Activated T-helper 2 cell treated with anti-CD3 and anti-CD28 coated beads, Interferon-gamma antibody, Interleukin-2, Interleukin-4, amounts not matched to agents 10 μg/mL and 5 μg/mL and 100 μg/mL, durations not matched to agents 14 hours and 24 hours and 36 hours (primary cell): ENCODE data around the gene NFATC1. TPM values are rescaled to one million over a fixed set of nuclear protein-coding genes. Genes with fewer than 3 reads are reported as not detected.

Source experiments
- DNase-seq: peaks from one replicate; pipeline ENCODE4 v3.0.0; 2021; ENCODE audit warnings: low spot score
- H3K27ac Mint-ChIP-seq: one replicate; pipeline ENCODE4 v1.8.0; 2021; ENCODE audit warnings: mixed read lengths
- H3K27me3 Mint-ChIP-seq: one replicate; pipeline ENCODE4 v1.8.0; 2021; ENCODE audit warnings: low read depth, mixed read lengths
- H3K36me3 Mint-ChIP-seq: one replicate; pipeline ENCODE4 v1.8.0; 2021; ENCODE audit warnings: low read depth, mixed read lengths
- H3K4me1 Mint-ChIP-seq: one replicate; pipeline ENCODE4 v1.8.0; 2021; ENCODE audit warnings: low read depth, mixed read lengths
- H3K4me3 Mint-ChIP-seq: one replicate; pipeline ENCODE4 v1.8.0; 2021; ENCODE audit warnings: low read depth, mild to moderate bottlenecking, moderate library complexity, mixed read lengths
- H3K9me3 Mint-ChIP-seq: one replicate; pipeline ENCODE4 v1.8.0; 2021; ENCODE audit warnings: mixed read lengths
- intact Hi-C: fragments of 100-400 bp; cut with micrococcal nuclease; formaldehyde crosslinking; loops from one replicate; pipeline ENCODE4 v1.15.1; 2023
- total RNA-seq: library from RNA; stranded (reverse); gene quantifications from 2 replicates; pipeline ENCODE4 v1.2.3, GENCODE V29; 2022

The NFATC1 gene
- total RNA-seq, 1 donor from 2014 or later: 99.9 TPM

DNA sequence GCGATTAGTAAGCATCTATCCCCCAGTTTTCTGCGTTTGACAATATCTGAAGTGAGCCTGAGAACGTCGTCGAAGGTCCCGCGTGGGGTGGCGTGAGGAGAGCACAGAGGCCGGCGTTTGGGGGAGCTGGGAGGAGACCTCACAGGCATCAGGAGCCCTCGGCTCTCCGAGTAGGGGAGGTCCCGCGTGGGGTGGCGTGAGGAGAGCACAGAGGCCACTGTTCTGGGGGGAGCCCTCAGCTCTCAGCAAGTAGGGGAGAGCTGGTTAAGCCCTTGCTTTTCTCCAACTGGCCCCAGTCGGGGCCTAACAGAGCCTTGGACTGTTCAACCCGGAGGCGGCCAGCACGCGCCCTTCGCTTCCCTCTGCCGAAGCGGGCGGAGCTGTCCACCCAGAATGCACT lies 134.3 kb downstream of the NFATC1 start:
- intact Hi-C loops: loop anchor here (2.0 to 10.0 kb wide), 2 partner anchors 115 to 425 kb away; partner anchors contain the start of gene SLC66A2
- no peak overlapping the region for H3K4me3 Mint-ChIP-seq

DNA sequence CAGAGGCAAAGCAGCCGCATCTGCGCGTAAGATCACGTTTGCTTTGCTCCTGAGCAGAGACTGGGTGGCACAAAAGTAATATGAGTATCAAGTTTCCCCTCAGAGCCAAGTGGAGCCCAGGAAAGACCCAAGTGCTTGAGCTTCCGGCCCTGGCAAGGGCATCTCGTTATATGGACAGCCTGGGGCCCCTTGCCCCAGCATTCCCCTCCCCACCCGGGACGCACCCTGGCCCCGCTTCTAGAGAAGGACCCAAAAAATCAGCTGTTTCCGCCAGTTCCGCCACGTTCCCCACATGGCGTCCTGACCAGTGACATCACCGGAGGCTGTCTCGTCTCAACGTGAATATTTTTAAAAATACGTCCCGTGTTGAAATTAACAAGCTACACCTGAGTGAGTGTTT lies 135.1 kb downstream of the NFATC1 start:
- Mint-ChIP-seq H3K9me3 (no peaks in the 10 kb centered on the region), H3K4me3 (no peak overlapping the region), H3K4me1 (peaks cover 11% of the 10 kb centered on the region), H3K27ac (no peak overlapping the region), H3K36me3 (peaks cover 35% of the 10 kb centered on the region), H3K27me3 (peaks cover 5% of the 10 kb centered on the region)
- intact Hi-C loops: no loop called here
- no peak for DNase-seq

More for the DNA sequence above, 134.3 kb downstream of the NFATC1 start:
- peaks cover 13% of the 10 kb centered on the region for H3K4me1 Mint-ChIP-seq
- H3K9me3 Mint-ChIP-seq: no peaks in the 10 kb centered on the region
- H3K36me3 Mint-ChIP-seq: peaks cover 35% of the 10 kb centered on the region
- no peak overlapping the region for H3K27ac Mint-ChIP-seq
- DNase-seq: no peak
- no peaks in the 10 kb centered on the region for H3K27me3 Mint-ChIP-seq

DNA sequence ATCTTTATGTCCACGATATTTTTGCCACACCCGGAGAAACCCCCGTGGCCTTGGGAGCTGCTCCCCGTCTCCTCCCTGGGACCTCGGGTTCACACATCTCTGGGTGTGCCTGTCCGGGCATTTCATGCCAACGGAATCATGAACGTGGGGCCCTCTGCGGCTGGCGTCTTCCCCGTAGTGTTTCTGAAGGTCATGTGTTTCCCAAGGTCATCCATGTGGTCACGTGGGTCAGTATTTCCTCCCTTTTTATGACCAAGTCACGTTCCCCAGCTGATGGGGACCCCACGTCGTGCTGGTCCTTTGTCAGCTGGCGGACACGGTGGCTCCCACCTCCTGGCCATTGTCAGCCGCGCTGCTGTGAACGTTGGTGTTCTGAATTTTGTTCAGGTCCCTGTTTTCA lies 135.7 kb downstream of the NFATC1 start:
- intact Hi-C loops: no loop called here
- no peak for DNase-seq
- no peaks in the 10 kb centered on the region for H3K9me3 Mint-ChIP-seq
- peaks cover 11% of the 10 kb centered on the region for H3K4me1 Mint-ChIP-seq
- H3K36me3 Mint-ChIP-seq: peaks cover 35% of the 10 kb centered on the region
- H3K27me3 Mint-ChIP-seq: peaks cover 5% of the 10 kb centered on the region
- H3K27ac Mint-ChIP-seq: no peak overlapping the region
- no peak overlapping the region for H3K4me3 Mint-ChIP-seq

DNA sequence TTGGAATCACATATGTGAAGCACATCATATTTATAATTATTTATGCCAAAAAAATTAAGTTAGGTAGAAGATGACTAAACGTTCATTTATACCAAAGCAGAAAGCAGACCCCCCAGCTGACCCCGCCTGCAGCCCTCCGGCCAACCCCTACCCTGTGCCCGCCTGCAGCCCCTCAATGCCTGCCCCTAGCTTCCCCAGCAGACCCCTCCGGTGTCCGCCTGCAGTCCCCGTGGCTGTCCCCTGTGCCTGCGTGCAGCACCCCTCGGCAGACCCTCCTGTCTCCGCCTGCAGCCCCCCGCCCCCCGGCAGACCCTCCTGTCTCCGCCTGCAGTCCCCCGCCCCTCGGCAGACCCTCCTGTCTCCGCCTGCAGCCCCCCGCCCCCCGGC lies 136.2 kb downstream of the NFATC1 start:
- peaks cover 31% of the 10 kb centered on the region for H3K36me3 Mint-ChIP-seq
- no peaks in the 10 kb centered on the region for H3K9me3 Mint-ChIP-seq
- no peak overlapping the region for H3K27ac Mint-ChIP-seq
- DNase-seq: no peak
- H3K4me3 Mint-ChIP-seq: no peak overlapping the region
- intact Hi-C loops: no loop called here
- peaks cover 8% of the 10 kb centered on the region for H3K4me1 Mint-ChIP-seq
- peaks cover 5% of the 10 kb centered on the region for H3K27me3 Mint-ChIP-seq

DNA sequence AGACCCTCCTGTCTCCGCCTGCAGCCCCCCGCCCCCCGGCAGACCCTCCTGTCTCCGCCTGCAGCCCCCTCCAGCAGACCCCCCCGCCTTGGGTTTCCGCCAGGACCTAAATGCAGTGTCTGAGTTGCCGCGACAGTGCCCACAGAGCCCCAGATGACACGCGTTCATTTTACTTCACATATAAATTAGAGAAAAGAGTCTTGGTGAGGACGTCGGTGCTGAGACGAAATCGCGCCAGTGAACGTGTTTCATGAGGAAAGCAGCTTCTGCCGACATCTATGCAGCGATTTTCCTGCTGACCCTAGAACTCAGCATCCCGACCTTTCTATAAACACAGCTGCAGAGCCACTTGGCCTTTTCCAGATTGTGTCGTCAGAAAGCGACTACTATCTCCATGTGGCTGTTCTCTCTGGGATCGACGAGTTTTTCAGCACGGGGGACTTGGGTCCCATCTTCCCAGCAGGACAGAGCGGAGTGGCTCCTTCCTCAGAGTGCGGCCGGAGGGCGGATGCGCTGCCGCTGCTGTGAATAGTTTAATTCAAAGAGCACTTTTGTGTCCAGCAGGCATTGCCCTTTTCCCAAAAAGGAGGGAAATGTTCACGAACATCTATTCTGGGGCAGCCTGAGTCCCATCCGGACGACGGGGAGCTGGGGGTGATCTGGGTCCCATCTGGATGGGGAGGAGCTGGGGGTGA lies 136.7 kb downstream of the NFATC1 start:
- Mint-ChIP-seq H3K4me3 (no peak overlapping the region), H3K36me3 (peaks cover 26% of the 10 kb centered on the region), H3K27ac (no peak overlapping the region), H3K4me1 (peaks cover 5% of the 10 kb centered on the region), H3K9me3 (no peaks in the 10 kb centered on the region), H3K27me3 (peaks cover 5% of the 10 kb centered on the region)
- no peak for DNase-seq
- intact Hi-C loops: no loop called here

DNA sequence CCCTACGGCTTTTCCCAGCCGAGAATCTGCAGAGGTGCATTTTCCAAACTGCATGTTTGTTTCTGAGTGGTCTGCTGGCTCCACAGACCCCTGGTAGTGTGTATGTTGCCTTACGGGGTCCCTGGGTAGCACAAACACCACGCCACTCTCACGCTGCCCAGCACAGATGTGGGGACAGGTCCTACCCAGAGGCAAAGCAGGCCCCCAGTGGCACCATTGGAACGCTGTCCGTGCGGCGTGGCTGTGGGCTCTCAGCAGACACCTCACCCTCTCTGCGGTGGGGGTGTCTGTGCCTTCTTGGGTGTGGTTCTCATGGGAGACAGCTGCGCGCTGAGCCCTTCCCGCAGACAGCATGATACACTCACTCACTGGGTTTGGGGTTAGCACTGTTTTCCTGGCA lies 137.4 kb downstream of the NFATC1 start:
- Mint-ChIP-seq H3K36me3 (peaks cover 20% of the 10 kb centered on the region), H3K4me1 (peaks cover 3% of the 10 kb centered on the region)

DNA sequence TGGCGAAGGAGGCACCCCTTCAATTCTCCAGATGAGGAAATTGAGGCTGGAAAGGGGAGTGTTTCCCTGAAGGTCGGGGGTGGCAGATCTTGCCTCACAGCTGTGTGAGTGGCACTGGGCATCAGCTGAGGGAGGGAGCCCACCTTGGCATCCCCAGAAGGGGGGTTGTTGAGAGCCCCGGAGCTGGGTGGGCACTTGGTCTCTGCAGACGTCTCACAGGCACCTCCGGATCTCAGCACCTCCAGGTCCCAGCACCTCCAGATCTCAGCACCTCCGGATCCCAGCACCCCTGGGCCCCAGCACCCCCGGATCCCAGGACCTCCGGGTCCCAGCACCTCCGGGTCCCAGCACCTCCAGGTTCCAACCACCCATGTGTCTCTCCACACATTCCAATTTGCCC lies 137.9 kb downstream of the NFATC1 start:
- H3K27me3 Mint-ChIP-seq: peaks cover 5% of the 10 kb centered on the region
- no peak overlapping the region for H3K27ac Mint-ChIP-seq
- no peak overlapping the region for H3K4me3 Mint-ChIP-seq
- peaks cover 15% of the 10 kb centered on the region for H3K36me3 Mint-ChIP-seq
- no peaks in the 10 kb centered on the region for H3K9me3 Mint-ChIP-seq
- peaks cover 3% of the 10 kb centered on the region for H3K4me1 Mint-ChIP-seq
- DNase-seq: no peak
- intact Hi-C loops: no loop called here

More for the DNA sequence above, 137.4 kb downstream of the NFATC1 start:
- no peak overlapping the region for H3K27ac Mint-ChIP-seq
- intact Hi-C loops: no loop called here
- DNase-seq: no peak
- peaks cover 5% of the 10 kb centered on the region for H3K27me3 Mint-ChIP-seq
- H3K9me3 Mint-ChIP-seq: no peaks in the 10 kb centered on the region
- no peak overlapping the region for H3K4me3 Mint-ChIP-seq

DNA sequence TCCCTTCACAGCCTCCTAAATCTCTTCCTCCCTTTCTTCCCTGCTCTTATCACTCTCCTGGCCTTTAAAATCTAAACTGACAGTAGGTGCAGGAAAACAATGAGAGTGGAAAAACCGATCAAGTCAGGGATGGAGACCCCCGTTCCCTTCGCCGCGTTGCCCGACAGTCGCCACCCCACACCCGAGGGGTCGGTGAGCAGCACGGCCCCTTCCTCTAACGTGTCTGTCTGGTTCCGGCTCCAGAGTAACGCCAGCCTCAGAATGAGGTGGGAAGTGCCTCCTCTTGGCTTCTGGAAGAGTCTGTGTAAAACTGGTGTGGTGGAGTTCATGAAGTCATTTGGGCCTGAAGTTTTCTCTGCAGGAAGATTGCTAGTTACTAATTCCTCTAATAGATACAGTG lies 138.6 kb downstream of the NFATC1 start:
- no peak for DNase-seq
- peaks cover 3% of the 10 kb centered on the region for H3K4me1 Mint-ChIP-seq

DNA sequence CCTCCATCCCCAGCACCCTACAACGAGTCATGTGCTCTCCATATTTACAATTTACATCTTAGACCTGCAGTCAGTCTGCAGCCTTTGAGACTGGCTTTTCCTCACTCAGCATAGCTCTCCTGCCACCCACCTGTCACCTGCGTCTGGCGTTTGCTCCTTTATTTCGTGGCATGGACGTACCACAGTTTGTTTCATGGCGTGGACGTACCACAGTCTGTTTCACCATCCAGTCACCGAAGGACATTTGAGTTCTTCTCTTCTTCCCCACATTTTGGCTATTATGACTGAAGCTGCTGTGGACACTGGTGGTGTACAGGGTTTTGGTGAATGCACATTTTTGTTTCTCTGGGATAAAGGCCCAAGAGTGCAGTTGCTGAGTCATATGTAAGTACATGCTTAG lies 142.0 kb downstream of the NFATC1 start:
- Mint-ChIP-seq H3K36me3 (no peaks in the 10 kb centered on the region), H3K4me1 (peaks cover 3% of the 10 kb centered on the region), H3K27me3 (peaks cover 5% of the 10 kb centered on the region), H3K27ac (no peak overlapping the region), H3K4me3 (no peak overlapping the region), H3K9me3 (peaks cover 9% of the 10 kb centered on the region)
- intact Hi-C loops: no loop called here
- DNase-seq: no peak

More for the DNA sequence above, 138.6 kb downstream of the NFATC1 start:
- Mint-ChIP-seq H3K36me3 (peaks cover 7% of the 10 kb centered on the region), H3K27ac (no peak overlapping the region), H3K9me3 (no peaks in the 10 kb centered on the region), H3K4me3 (no peak overlapping the region), H3K27me3 (peaks cover 5% of the 10 kb centered on the region)
- intact Hi-C loops: no loop called here

DNA sequence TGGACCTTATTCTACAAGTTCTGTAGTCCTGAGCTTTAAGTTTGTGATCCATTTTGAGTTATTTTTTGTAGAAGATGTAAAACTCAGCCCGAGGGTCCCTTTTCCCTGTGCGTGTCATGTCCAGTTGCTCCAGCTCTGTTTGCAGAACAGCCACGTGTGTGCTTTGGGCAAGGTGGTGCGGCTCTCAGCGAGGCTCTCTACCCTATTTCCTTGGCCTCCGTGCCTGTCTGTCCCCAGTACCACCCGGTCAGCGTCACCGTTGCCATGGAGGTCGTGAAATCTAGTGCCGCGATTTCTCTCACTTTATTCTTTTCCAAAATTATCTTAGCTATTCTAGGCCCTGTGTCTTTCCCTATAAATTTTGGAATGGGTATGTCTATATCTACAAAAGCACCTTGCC lies 142.9 kb downstream of the NFATC1 start:
- Mint-ChIP-seq H3K27ac (no peak overlapping the region), H3K4me3 (no peak overlapping the region), H3K9me3 (peaks cover 9% of the 10 kb centered on the region), H3K27me3 (peaks cover 5% of the 10 kb centered on the region), H3K4me1 (peaks cover 3% of the 10 kb centered on the region), H3K36me3 (no peaks in the 10 kb centered on the region)
- intact Hi-C loops: no loop called here
- DNase-seq: no peak

DNA sequence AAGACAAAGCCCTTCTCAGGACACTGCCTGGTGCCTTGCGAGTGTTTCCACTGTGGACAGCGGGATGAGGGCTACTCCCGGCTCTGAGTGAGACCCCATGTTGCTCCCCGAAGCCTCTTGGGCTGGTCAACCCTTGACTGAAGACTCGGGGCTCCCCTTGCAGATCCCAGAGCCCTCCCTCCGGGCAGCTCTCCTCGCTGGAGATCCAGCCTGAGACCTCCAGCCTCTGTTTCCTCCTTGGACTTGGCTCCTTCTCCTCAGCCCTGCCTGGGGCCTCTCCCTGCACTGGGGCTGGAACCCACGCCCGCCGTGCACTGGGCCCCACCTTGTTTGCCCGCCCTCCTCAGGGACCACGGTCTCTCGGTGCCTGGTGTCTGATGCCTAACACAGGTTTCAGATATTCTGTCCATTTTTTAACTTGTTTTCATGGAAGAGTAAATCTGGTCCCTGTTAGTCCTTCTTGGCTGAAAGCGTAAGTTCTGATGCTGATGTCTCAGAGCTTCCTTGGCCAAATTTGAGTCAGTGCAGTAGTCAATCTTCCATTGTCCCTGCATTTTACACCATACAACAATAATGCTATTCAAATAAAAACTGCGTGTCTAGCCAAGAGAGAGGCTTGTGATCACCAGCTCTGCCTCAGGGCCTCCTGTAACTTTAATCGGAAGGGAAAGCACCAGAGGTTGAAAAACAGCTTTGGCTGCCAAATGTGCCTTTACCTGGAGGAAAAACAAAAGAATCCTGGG lies 144.6 kb downstream of the NFATC1 start:
- H3K36me3 Mint-ChIP-seq: no peaks in the 10 kb centered on the region
- H3K4me1 Mint-ChIP-seq: peaks cover 2% of the 10 kb centered on the region
- H3K9me3 Mint-ChIP-seq: peaks cover 9% of the 10 kb centered on the region
- H3K27me3 Mint-ChIP-seq: peaks cover 5% of the 10 kb centered on the region
- intact Hi-C loops: no loop called here
- H3K27ac Mint-ChIP-seq: no peak overlapping the region
- H3K4me3 Mint-ChIP-seq: no peak overlapping the region
- DNase-seq: no peak

DNA sequence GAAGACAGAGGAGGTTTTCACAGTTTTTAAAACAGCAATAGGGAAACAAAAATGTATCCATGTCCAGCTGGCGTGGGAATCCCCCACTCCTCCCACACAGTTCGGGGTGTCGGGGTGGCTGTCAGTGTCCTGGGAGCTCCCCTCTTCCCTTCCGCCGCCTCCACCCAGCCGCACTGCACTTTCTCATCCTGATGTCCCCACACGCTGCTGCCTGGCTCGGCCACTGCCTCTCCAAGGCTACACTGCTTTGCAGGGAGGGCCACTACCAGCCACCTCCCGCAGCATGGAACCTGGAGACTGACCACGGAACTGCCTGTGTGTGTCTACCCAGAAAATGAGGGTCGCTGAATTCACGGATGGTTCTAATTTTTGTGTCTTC lies 145.2 kb downstream of the NFATC1 start:
- H3K27ac Mint-ChIP-seq: no peak overlapping the region
- H3K27me3 Mint-ChIP-seq: no peaks in the 10 kb centered on the region
- no peaks in the 10 kb centered on the region for H3K36me3 Mint-ChIP-seq
- no peak overlapping the region for H3K4me3 Mint-ChIP-seq
- H3K4me1 Mint-ChIP-seq: no peaks in the 10 kb centered on the region
- no peak for DNase-seq
- intact Hi-C loops: no loop called here
- peaks cover 9% of the 10 kb centered on the region for H3K9me3 Mint-ChIP-seq

DNA sequence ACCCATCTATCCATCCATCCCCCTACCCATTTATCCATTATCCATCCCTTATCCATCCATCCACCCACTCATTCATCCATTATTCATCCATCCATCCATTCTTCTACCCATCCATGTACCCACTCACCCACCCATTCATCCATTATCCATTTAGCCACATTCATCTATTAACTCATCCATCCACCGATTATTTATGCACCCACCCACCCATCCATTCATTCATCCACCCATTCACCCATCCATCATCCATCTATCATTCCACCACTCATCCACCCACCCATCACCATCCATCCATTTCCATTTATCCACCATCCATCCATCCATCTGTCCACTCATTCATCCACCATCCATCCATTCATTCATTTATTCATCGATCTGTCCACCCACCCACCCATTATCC lies 146.5 kb downstream of the NFATC1 start:
- DNase-seq: no peak
- no peaks in the 10 kb centered on the region for H3K36me3 Mint-ChIP-seq
- intact Hi-C loops: no loop called here
- no peaks in the 10 kb centered on the region for H3K4me1 Mint-ChIP-seq
- no peaks in the 10 kb centered on the region for H3K27me3 Mint-ChIP-seq
- no peak overlapping the region for H3K27ac Mint-ChIP-seq
- peaks cover 9% of the 10 kb centered on the region for H3K9me3 Mint-ChIP-seq
- H3K4me3 Mint-ChIP-seq: no peak overlapping the region
